ENCODE measurements around the gene RIC3. TPM values are rescaled to one million over a fixed set of nuclear protein-coding genes. Genes with fewer than 3 reads are reported as not detected.
A peak's percentile ranks its signal among the peaks of the same experiment; 100 is the strongest.

RIC3 gene
- total and polyA plus RNA-seq, 2 of the 8 experiments (the other 6 are each of a cell fraction or from before 2014, with no cell fraction given): 6.4 to 15.5 TPM

GRCh38 chr11:8099291-8099899 lies 69.4 kb downstream of the RIC3 start:
- Histone ChIP-seq H2BK12ac (ENCODE audit: low read depth, low read length) (no peak overlapping the region), H3K4me2 (ENCODE audit: insufficient read depth in 1 of 2, low read depth in 2 of 2, low read length in 2 of 2) (no peak overlapping the region), H3K79me1 (ENCODE audit: low read depth, low read length) (no peaks in the 10 kb centered on the region; the same call in 1 of the 2 replicates), H2BK20ac (ENCODE audit: low read length) (no peak overlapping the region), H3K79me2 (ENCODE audit: control insufficient read depth in 1 of 2, insufficient read depth in 2 of 2, low read length in 2 of 2) (no peaks in the 10 kb centered on the region), H3K27ac (ENCODE audit: low read depth, low read length) (no peak overlapping the region), H3K23ac (ENCODE audit: insufficient read length) (no peak overlapping the region), H3K9me3 (ENCODE audit: insufficient read depth in 2 of 2, low read depth in 1 of 2, low read length in 1 of 2) (no peaks in the 10 kb centered on the region), H2BK5ac (ENCODE audit: low read depth, low read length) (no peak overlapping the region), H4K5ac (ENCODE audit: insufficient read length, low read depth, low read length) (no peak overlapping the region), H4K20me1 (replicated peaks in 1 of 2; ENCODE audit: control insufficient read depth in 1 of 2, insufficient read depth in 2 of 2, low read length in 2 of 2) (peaks cover 5 to 6% of the 10 kb centered on the region in 2 experiments), H3K4ac (replicated peaks; ENCODE audit: insufficient read length, low read depth, low read length) (no peak overlapping the region), H2BK120ac (replicated peaks; ENCODE audit: low read depth, low read length) (no peak overlapping the region), H3K23me2 (ENCODE audit: low read depth, low read length) (no peaks in the 10 kb centered on the region; the same call in 1 of the 2 replicates), H2BK15ac (ENCODE audit: low read length) (no peak overlapping the region), H4K8ac (ENCODE audit: extremely low read depth, insufficient read depth, low read length) (no peak overlapping the region), H3K9ac (replicated peaks in 1 of 4; ENCODE audit: extremely low read depth in 1 of 4, low read depth in 3 of 4, low read length in 3 of 4) (no peak overlapping the region), H2AK5ac (ENCODE audit: low read depth, low read length) (no peak overlapping the region), H3K56ac (replicated peaks; ENCODE audit: insufficient read length, low read depth, low read length) (no peak overlapping the region), H3K36me3 (ENCODE audit: control insufficient read depth in 2 of 4, insufficient read depth in 4 of 4, low read length in 3 of 4) (peaks cover 13 to 40% (median 27%) of the 10 kb centered on the region in 4 experiments), H2AFZ (ENCODE audit: low read length) (no peak overlapping the region), H4K91ac (replicated peaks; ENCODE audit: insufficient read length, low read length) (no peak overlapping the region), H3K14ac (ENCODE audit: insufficient read length) (no peak overlapping the region), H3K18ac (ENCODE audit: extremely low read depth, low read length) (no peak overlapping the region), H3K4me3 (ENCODE audit: extremely low read depth in 1 of 4, insufficient read depth in 2 of 4, low read depth in 3 of 4, low read length in 4 of 4) (no peak overlapping the region), H3K27me3 (replicated peaks in 1 of 4; ENCODE audit: control insufficient read depth in 3 of 4, extremely low read depth in 1 of 4, insufficient read depth in 3 of 4, low read length in 3 of 4) (no peaks in the 10 kb centered on the region; a peak in 1 of 7 replicates), H3K4me1 (replicated peaks in 1 of 4; ENCODE audit: control insufficient read depth in 3 of 4, insufficient read depth in 4 of 4, low read length in 3 of 4) (no peaks in the 10 kb centered on the region)
- no peak for TF ChIP-seq KDM1A (IDR thresholded peaks at IDR 0.05; ENCODE audit: borderline replicate concordance, low read length)
- TF ChIP-seq RFX5 (IDR thresholded peaks at IDR 0.05; ENCODE audit: borderline replicate concordance, low read depth, low read length): no peak
- no peak for TF ChIP-seq NANOG (IDR thresholded peaks at IDR 0.05; ENCODE audit: insufficient read depth, low read depth, low read length, poor library complexity, severe bottlenecking)
- TF ChIP-seq RAD21 (IDR thresholded peaks at IDR 0.05 in 1 of 2, conservative IDR thresholded peaks at IDR 0.05 in 1 of 2; ENCODE audit: low read depth in 2 of 2, low read length in 2 of 2): peak; percentile 83 to 88
- TF ChIP-seq, protein P1, sequence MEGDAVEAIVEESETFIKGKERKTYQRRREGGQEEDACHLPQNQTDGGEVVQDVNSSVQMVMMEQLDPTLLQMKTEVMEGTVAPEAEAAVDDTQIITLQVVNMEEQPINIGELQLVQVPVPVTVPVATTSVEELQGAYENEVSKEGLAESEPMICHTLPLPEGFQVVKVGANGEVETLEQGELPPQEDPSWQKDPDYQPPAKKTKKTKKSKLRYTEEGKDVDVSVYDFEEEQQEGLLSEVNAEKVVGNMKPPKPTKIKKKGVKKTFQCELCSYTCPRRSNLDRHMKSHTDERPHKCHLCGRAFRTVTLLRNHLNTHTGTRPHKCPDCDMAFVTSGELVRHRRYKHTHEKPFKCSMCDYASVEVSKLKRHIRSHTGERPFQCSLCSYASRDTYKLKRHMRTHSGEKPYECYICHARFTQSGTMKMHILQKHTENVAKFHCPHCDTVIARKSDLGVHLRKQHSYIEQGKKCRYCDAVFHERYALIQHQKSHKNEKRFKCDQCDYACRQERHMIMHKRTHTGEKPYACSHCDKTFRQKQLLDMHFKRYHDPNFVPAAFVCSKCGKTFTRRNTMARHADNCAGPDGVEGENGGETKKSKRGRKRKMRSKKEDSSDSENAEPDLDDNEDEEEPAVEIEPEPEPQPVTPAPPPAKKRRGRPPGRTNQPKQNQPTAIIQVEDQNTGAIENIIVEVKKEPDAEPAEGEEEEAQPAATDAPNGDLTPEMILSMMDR (IDR thresholded peaks at IDR 0.05; ENCODE audit: control extremely low read depth in 1 of 3, insufficient read depth in 1 of 3, low read depth in 1 of 3, low read length in 3 of 3): peak; percentile 54 to 75 (median 73)
- FAIRE-seq: peak; percentile 92
- POLR2A ChIA-PET (ENCODE audit: partially characterized antibody): interaction anchor here (1.1 to 3.2 kb wide), 8 partner anchors 9 to 206 kb away, joined by 3 to 12 read pairs (median 6); partner anchors contain the start of gene EIF3F
- DNase-seq (ENCODE audit: low read depth in 1 of 2, low spot score in 2 of 2): peak in 1 of 2 experiments; percentile 87
- CTCF ChIA-PET (ENCODE audit: partially characterized antibody): interaction anchor here (0.6 to 30.2 kb wide), 44 partner anchors 9 to 258 kb away, joined by 3 to 1283 read pairs (median 4); partner anchors contain the start of gene EIF3F
- WGBS, 2 experiments (ENCODE audit: extremely low coverage in 1 of 2, insufficient coverage in 1 of 2, insufficient read length in 1 of 2, insufficient replicate concordance in 2 of 2, low coverage in 1 of 2, low lambda C conversion rate in 2 of 2, missing lambda C conversion rate in 1 of 2): 54% methylated on average over 3 of the region's 3 CpGs; no CpG with 5 or more reads in 1 of the 2 experiments
